Mesendoderm (in vitro differentiated cells): Measurements from ENCODE around the gene ALS2.

Source experiments
- DNase-seq: peaks from one replicate; pipeline ENCODE4 v3.0.0; 2013
- H2AK5ac ChIP-seq: 2 replicates; pipeline ENCODE4 v1.6.1; 2013; ENCODE audit warnings: low read length, inconsistent platforms
- H2BK120ac ChIP-seq: 2 replicates; pipeline ENCODE4 v1.6.1; 2013; ENCODE audit warnings: low read depth, mild to moderate bottlenecking, low read length, moderate library complexity, mixed read lengths
- H2BK15ac ChIP-seq: replicated peaks from 2 replicates; pipeline ENCODE4 v1.6.1; 2013; ENCODE audit warnings: low read depth, mild to moderate bottlenecking, moderate library complexity
- H2BK5ac ChIP-seq: 2 replicates; pipeline ENCODE4 v1.6.1; 2013; ENCODE audit warnings: low read length, inconsistent platforms
- H3K18ac ChIP-seq: 2 replicates; pipeline ENCODE4 v1.6.1; 2013; ENCODE audit warnings: mild to moderate bottlenecking, low read length, mixed read lengths
- H3K23ac ChIP-seq: one replicate; pipeline ENCODE4 v1.6.1; 2013; ENCODE audit warnings: low read length
- H3K27ac ChIP-seq: 2 replicates; pipeline ENCODE4 v1.5.1; 2013; ENCODE audit warnings: low read depth, mild to moderate bottlenecking, inconsistent platforms, low read length, moderate library complexity
- H3K27me3 ChIP-seq: 2 replicates; pipeline ENCODE4 v1.6.1; 2013; ENCODE audit warnings: low read length, control low read depth, mild to moderate bottlenecking, inconsistent platforms; ENCODE audit not compliant: insufficient read depth, poor library complexity
- H3K36me3 ChIP-seq: 2 replicates; pipeline ENCODE4 v1.6.1; 2013; ENCODE audit warnings: low read length, inconsistent platforms; ENCODE audit not compliant: control insufficient read depth, insufficient read depth
- H3K4ac ChIP-seq: one replicate; pipeline ENCODE4 v1.6.1; 2013; ENCODE audit warnings: low read depth, mild to moderate bottlenecking, low read length, moderate library complexity
- H3K4me1 ChIP-seq: 2 replicates; pipeline ENCODE4 v1.6.1; 2013; ENCODE audit warnings: low read depth, low read length, inconsistent platforms; ENCODE audit not compliant: control insufficient read depth
- H3K4me2 ChIP-seq: 2 replicates; pipeline ENCODE4 v1.6.1; 2013; ENCODE audit warnings: low read length
- H3K4me3 ChIP-seq: 2 replicates; pipeline ENCODE4 v1.5.1; 2013; ENCODE audit warnings: mild to moderate bottlenecking, low read length
- H3K56ac ChIP-seq: one replicate; pipeline ENCODE4 v1.6.1; 2013; ENCODE audit warnings: low read length
- H3K79me1 ChIP-seq: 2 replicates; pipeline ENCODE4 v1.6.1; 2013; ENCODE audit warnings: low read length, inconsistent platforms
- H3K79me2 ChIP-seq: 2 replicates; pipeline ENCODE4 v1.6.1; 2013; ENCODE audit warnings: mild to moderate bottlenecking, low read length; ENCODE audit not compliant: control insufficient read depth, insufficient read depth
- H3K9ac ChIP-seq: 2 replicates; pipeline ENCODE4 v1.6.1; 2013; ENCODE audit warnings: low read length, inconsistent platforms
- H4K5ac ChIP-seq: one replicate; pipeline ENCODE4 v1.6.1; 2013; ENCODE audit warnings: low read length
- H4K8ac ChIP-seq: one replicate; pipeline ENCODE4 v1.6.1; 2013; ENCODE audit warnings: low read depth, mild to moderate bottlenecking, control low read depth, low read length, moderate library complexity
- WGBS: extraction: QIAGEN DNeasy Blood & Tissue Kit; methylation state at CpG from one replicate; pipeline ENCODE4 v1.1.7; 2013; ENCODE audit warnings: low lambda C conversion rate, missing lambda C conversion rate; ENCODE audit not compliant: insufficient coverage; ENCODE audit errors: extremely low coverage; 5-methylcytosine and 5-hydroxymethylcytosine counted together

ALS2 gene

DNA sequence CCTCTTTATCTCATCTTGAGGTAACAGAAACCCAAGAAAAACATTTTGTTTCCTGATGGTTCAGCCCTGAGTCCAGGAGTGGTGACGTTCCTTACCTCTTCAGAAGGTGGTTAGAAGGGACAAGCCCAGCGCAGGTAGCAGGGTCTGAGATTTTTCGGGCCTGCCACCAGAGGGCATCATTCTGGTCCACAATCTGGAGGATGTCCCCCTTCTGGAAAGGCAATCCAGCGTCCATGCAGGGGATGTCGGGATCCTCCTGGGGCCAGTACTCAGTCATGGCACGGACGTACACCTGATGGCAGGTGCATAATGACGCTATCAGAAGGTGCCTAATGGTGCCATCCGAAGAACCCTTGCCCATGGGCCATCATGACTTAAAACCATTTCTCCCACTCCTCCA lies 100.0 kb downstream of the ALS2 start:
- H3K4ac ChIP-seq: no peak overlapping the region

GRCh38 chr2:201678401-201678800 lies 102.3 kb downstream of the ALS2 start:
- H3K9ac ChIP-seq: no peak overlapping the region
- H3K23ac ChIP-seq: no peak overlapping the region
- no peak overlapping the region for H2BK120ac ChIP-seq
- no CpG with 5 or more reads among the region's 6 CpGs for WGBS
- no peak overlapping the region for H3K56ac ChIP-seq
- no peak overlapping the region for H3K18ac ChIP-seq
- no peak overlapping the region for H3K4ac ChIP-seq
- no peak overlapping the region for H4K8ac ChIP-seq
- H2BK15ac ChIP-seq: no peak overlapping the region
- no peak overlapping the region for H2BK5ac ChIP-seq
- no peaks in the 10 kb centered on the region for H3K79me1 ChIP-seq
- no peaks in the 10 kb centered on the region for H3K27me3 ChIP-seq
- DNase-seq: no peak
- H3K79me2 ChIP-seq: no peaks in the 10 kb centered on the region
- no peak overlapping the region for H3K4me2 ChIP-seq
- H3K27ac ChIP-seq: no peak overlapping the region
- H3K4me1 ChIP-seq: no peaks in the 10 kb centered on the region
- no peaks in the 10 kb centered on the region for H3K36me3 ChIP-seq
- H2AK5ac ChIP-seq: no peak overlapping the region
- H4K5ac ChIP-seq: peak overlapping the region; percentile 12
- no peak overlapping the region for H3K4me3 ChIP-seq

More for the DNA sequence above, 100.0 kb downstream of the ALS2 start:
- Histone ChIP-seq H2BK120ac (no peak overlapping the region), H3K27me3 (no peaks in the 10 kb centered on the region), H3K56ac (no peak overlapping the region), H2BK5ac (no peak overlapping the region), H3K4me3 (no peak overlapping the region), H3K4me2 (no peak overlapping the region), H4K8ac (no peak overlapping the region), H3K23ac (no peak overlapping the region), H3K79me2 (no peaks in the 10 kb centered on the region), H3K4me1 (no peaks in the 10 kb centered on the region), H3K18ac (no peak overlapping the region), H2BK15ac (no peak overlapping the region), H4K5ac (no peak overlapping the region), H3K27ac (no peak overlapping the region), H3K9ac (no peak overlapping the region), H3K79me1 (no peaks in the 10 kb centered on the region), H2AK5ac (no peak overlapping the region), H3K36me3 (no peaks in the 10 kb centered on the region)
- WGBS: no CpG with 5 or more reads among the region's 9 CpGs
- DNase-seq: peak; percentile 76

DNA sequence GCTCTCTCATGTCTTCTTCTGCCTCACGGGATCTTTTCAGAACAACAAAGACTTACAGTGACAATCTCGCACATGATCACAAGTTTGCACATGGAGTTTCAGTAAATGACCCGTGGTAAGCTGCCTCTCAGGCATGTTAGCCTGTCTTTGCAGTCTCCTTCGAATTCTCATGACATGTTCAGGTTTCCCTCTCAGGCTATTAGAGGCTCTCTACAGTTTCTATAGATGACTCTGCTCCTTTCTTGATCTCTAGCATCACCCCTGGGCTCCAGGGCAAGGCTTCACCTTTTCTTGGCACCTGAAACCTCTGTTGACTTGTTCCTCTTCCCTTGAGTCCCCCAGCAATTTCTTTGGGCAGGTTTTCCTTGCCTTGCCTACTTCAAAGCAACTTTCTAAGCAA lies 105.3 kb downstream of the ALS2 start:
- no peaks in the 10 kb centered on the region for H3K27me3 ChIP-seq

GRCh38 chr2:201674794-201675193 lies 105.9 kb downstream of the ALS2 start:
- Histone ChIP-seq H2BK15ac (no peak overlapping the region), H3K27me3 (no peaks in the 10 kb centered on the region), H3K23ac (no peak overlapping the region), H2BK120ac (no peak overlapping the region), H4K5ac (no peak overlapping the region), H3K27ac (no peak overlapping the region), H3K56ac (no peak overlapping the region), H2AK5ac (no peak overlapping the region), H3K79me2 (no peaks in the 10 kb centered on the region), H3K4me2 (no peak overlapping the region), H3K9ac (no peak overlapping the region), H3K4ac (no peak overlapping the region), H3K18ac (no peak overlapping the region), H2BK5ac (no peak overlapping the region), H3K79me1 (no peaks in the 10 kb centered on the region), H3K36me3 (no peaks in the 10 kb centered on the region), H3K4me1 (no peaks in the 10 kb centered on the region), H4K8ac (no peak overlapping the region), H3K4me3 (no peak overlapping the region)
- no peak for DNase-seq
- no CpG with 5 or more reads among the region's 3 CpGs for WGBS

More for the DNA sequence above, 105.3 kb downstream of the ALS2 start:
- Histone ChIP-seq H2BK120ac (no peak overlapping the region), H3K4ac (no peak overlapping the region), H2BK5ac (no peak overlapping the region), H3K4me2 (no peak overlapping the region), H3K79me2 (no peaks in the 10 kb centered on the region), H3K79me1 (no peaks in the 10 kb centered on the region), H2BK15ac (no peak overlapping the region), H3K9ac (no peak overlapping the region), H3K23ac (no peak overlapping the region), H4K5ac (no peak overlapping the region), H3K18ac (no peak overlapping the region), H4K8ac (no peak overlapping the region), H3K27ac (no peak overlapping the region), H3K36me3 (no peaks in the 10 kb centered on the region), H3K56ac (no peak overlapping the region), H3K4me1 (no peaks in the 10 kb centered on the region), H2AK5ac (no peak overlapping the region), H3K4me3 (no peak overlapping the region)
- no CpG with 5 or more reads among the region's 4 CpGs for WGBS
- no peak for DNase-seq

- H3K4ac ChIP-seq: no peak overlapping the region
- H4K5ac ChIP-seq: no peak overlapping the region
- no peaks in the 10 kb centered on the region for H3K27me3 ChIP-seq
- no peak overlapping the region for H2BK15ac ChIP-seq
- no peaks in the 10 kb centered on the region for H3K79me1 ChIP-seq
- H4K8ac ChIP-seq: no peak overlapping the region
- H3K56ac ChIP-seq: no peak overlapping the region
- H3K18ac ChIP-seq: no peak overlapping the region
- H3K27ac ChIP-seq: no peak overlapping the region
- H3K9ac ChIP-seq: no peak overlapping the region
- no peak overlapping the region for H3K23ac ChIP-seq
- H3K36me3 ChIP-seq: no peaks in the 10 kb centered on the region
- no peak overlapping the region for H3K4me2 ChIP-seq
- no peak overlapping the region for H2BK120ac ChIP-seq
- DNase-seq: no peak
- no peak overlapping the region for H3K4me3 ChIP-seq
- H3K4me1 ChIP-seq: no peaks in the 10 kb centered on the region
- WGBS: no CpG with 5 or more reads among the region's 3 CpGs
- H2AK5ac ChIP-seq: no peak overlapping the region
- no peak overlapping the region for H2BK5ac ChIP-seq
- no peaks in the 10 kb centered on the region for H3K79me2 ChIP-seq
Measured at GRCh38 chr2:201674298-201674697, 106.4 kb downstream of the ALS2 start.

- no peak for DNase-seq
- Histone ChIP-seq H3K4me2 (no peak overlapping the region), H3K18ac (no peak overlapping the region), H3K56ac (no peak overlapping the region), H3K23ac (no peak overlapping the region), H3K4ac (no peak overlapping the region), H3K79me2 (no peaks in the 10 kb centered on the region), H2BK15ac (no peak overlapping the region), H3K36me3 (no peaks in the 10 kb centered on the region), H2BK120ac (no peak overlapping the region), H3K4me1 (no peaks in the 10 kb centered on the region), H4K5ac (no peak overlapping the region), H3K4me3 (no peak overlapping the region), H3K27me3 (no peaks in the 10 kb centered on the region), H3K79me1 (no peaks in the 10 kb centered on the region), H2AK5ac (no peak overlapping the region), H3K9ac (no peak overlapping the region), H2BK5ac (no peak overlapping the region), H4K8ac (no peak overlapping the region), H3K27ac (no peak overlapping the region)
- no CpG with 5 or more reads among the region's 2 CpGs for WGBS
Measured at GRCh38 chr2:201673546-201673945, 107.2 kb downstream of the ALS2 start.
